PFSK-1 (cell line): ENCODE measurements around the gene GPAT3.

Experiments
- FOXP2 ChIP-seq: optimal IDR thresholded peaks from 2 replicates; pipeline ENCODE3; 2011; ENCODE audit warnings: borderline replicate concordance, control low read depth, inconsistent platforms; ENCODE audit not compliant: insufficient read depth; ENCODE audit errors: extremely low read length, extremely low read depth
- POLR2AphosphoS5 ChIP-seq: IDR thresholded peaks from 2 replicates; pipeline ENCODE4 v1.6.1; 2012; ENCODE audit warnings: low read depth, mild to moderate bottlenecking, control low read depth, low read length, moderate library complexity
- REST ChIP-seq, 2 experiments: IDR thresholded peaks; 2 replicates each; pipeline versions ENCODE4 v1.6.1 to v1.8.0; 2011 to 2012; ENCODE audit warnings: low read depth in 2 of 2, low read length in 2 of 2, control low read depth in 1 of 2, inconsistent platforms in 1 of 2, mild to moderate bottlenecking in 1 of 2, moderate library complexity in 1 of 2; ENCODE audit not compliant: insufficient read depth in 1 of 2
- SIN3A ChIP-seq: IDR thresholded peaks from 2 replicates; pipeline ENCODE4 v1.6.1; 2012; ENCODE audit warnings: mild to moderate bottlenecking, low read length, moderate library complexity, borderline replicate concordance; ENCODE audit not compliant: insufficient read depth
- TAF1 ChIP-seq: IDR thresholded peaks from 2 replicates; pipeline ENCODE4 v1.6.1; 2012; ENCODE audit warnings: low read length, control low read depth, borderline replicate concordance; ENCODE audit not compliant: insufficient read depth

GPAT3 gene

GRCh38 chr4:83581411-83582288 is 45.7 kb downstream of the GPAT3 start:
- TF ChIP-seq POLR2AphosphoS5: no peak
- no peak for TF ChIP-seq FOXP2
- no peak for TF ChIP-seq TAF1
- no peak for TF ChIP-seq SIN3A
- TF ChIP-seq REST (IDR thresholded peaks at IDR 0.05; ENCODE audit: insufficient read depth in 1 of 2, low read depth in 2 of 2, low read length in 2 of 2): no peak

- TF ChIP-seq FOXP2 (no peak), SIN3A (no peak), REST (IDR thresholded peaks at IDR 0.05; ENCODE audit: insufficient read depth in 1 of 2, low read depth in 2 of 2, low read length in 2 of 2) (no peak)
Measured at GRCh38 chr4:83582289-83582785, 46.4 kb downstream of the GPAT3 start.

- no peak for TF ChIP-seq SIN3A
- TF ChIP-seq FOXP2: no peak
- no peak for TF ChIP-seq REST (IDR thresholded peaks at IDR 0.05; ENCODE audit: insufficient read depth in 1 of 2, low read depth in 2 of 2, low read length in 2 of 2)
- no peak for TF ChIP-seq TAF1
- no peak for TF ChIP-seq POLR2AphosphoS5
Measured at GRCh38 chr4:83585982-83586508, 50.1 kb downstream of the GPAT3 start.

- TF ChIP-seq REST (IDR thresholded peaks at IDR 0.05; ENCODE audit: insufficient read depth in 1 of 2, low read depth in 2 of 2, low read length in 2 of 2) (no peak), POLR2AphosphoS5 (no peak), FOXP2 (no peak), SIN3A (no peak), TAF1 (no peak)
Measured at GRCh38 chr4:83589279-83589678, 53.4 kb downstream of the GPAT3 start.
